Measurements from ENCODE around the gene DPP6.
"Not testable (repeated sequence)": the region's sequence is repeated elsewhere in the genome, so short reads cannot be mapped to it uniquely, and the experiment has no call there.

GRCh38 chr7:154053466-154054312 is 1.5 kb downstream of the DPP6 start:
- TF ChIP-seq POLR2A, CTCF, POLR2AphosphoS5 (IDR thresholded peaks at IDR 0.05): not testable (repeated sequence)

All from transverse colon (tissue), 4 donors.